IMR-90 (cell line): ENCODE data around the gene ABHD12.

ENCODE experiments used
- BHLHE40 ChIP-seq: fragments of 150-350 bp; IDR thresholded peaks from 2 replicates; pipeline ENCODE4 v1.6.1; 2016; ENCODE audit warnings: mild to moderate bottlenecking, low read depth, low read length
- CEBPB ChIP-seq: IDR thresholded peaks from 2 replicates; pipeline ENCODE4 v1.6.1; 2012; ENCODE audit warnings: low read depth, low read length, improper control_type of control experiment
- CHD1 ChIP-seq: IDR thresholded peaks from 2 replicates; pipeline ENCODE4 v1.6.1; 2012; ENCODE audit warnings: low read depth, low read length, improper control_type of control experiment
- FOS ChIP-seq: fragments of 150-350 bp; IDR thresholded peaks from 2 replicates; pipeline ENCODE4 v1.6.1; 2016; ENCODE audit warnings: low read depth, low read length
- MXI1 ChIP-seq: IDR thresholded peaks from 2 replicates; pipeline ENCODE4 v1.6.1; 2012; ENCODE audit warnings: low read depth, mild to moderate bottlenecking, low read length, moderate library complexity, borderline replicate concordance
- POLR2A ChIP-seq: IDR thresholded peaks from 2 replicates; pipeline ENCODE4 v1.6.1; 2012; ENCODE audit warnings: mild to moderate bottlenecking, low read depth, low read length
- RAD21 ChIP-seq: IDR thresholded peaks from 2 replicates; pipeline ENCODE4 v1.6.1; 2012; ENCODE audit warnings: low read length, improper control_type of control experiment
- SMC3 ChIP-seq: fragments of 150-350 bp; IDR thresholded peaks from 2 replicates; pipeline ENCODE4 v1.6.1; 2016; ENCODE audit warnings: low read depth, mild to moderate bottlenecking, antibody characterized with exemption, low read length, moderate library complexity
- TF ChIP-seq, protein P1 (sequence below): conservative IDR thresholded peaks from 2 replicates; pipeline ENCODE4 v1.5.1; 2012; ENCODE audit warnings: mild to moderate bottlenecking, low read depth, low read length, improper control_type of control experiment
- TF ChIP-seq, protein P2 (sequence below): fragments of 150-350 bp; IDR thresholded peaks from 2 replicates; pipeline ENCODE4 v1.6.1; 2017; ENCODE audit warnings: mild to moderate bottlenecking, antibody characterized with exemption, low read length, low read depth
- TF ChIP-seq, protein P3 (sequence below): fragments of 150-350 bp; IDR thresholded peaks from 2 replicates; pipeline ENCODE4 v1.6.1; 2016; ENCODE audit warnings: low read depth, mild to moderate bottlenecking, low read length, moderate library complexity, borderline replicate concordance

GRCh38 chr20:25304025-25304549 lies 86.5 kb downstream of the ABHD12 start:
- TF ChIP-seq MXI1: no peak
- TF ChIP-seq, protein P1, sequence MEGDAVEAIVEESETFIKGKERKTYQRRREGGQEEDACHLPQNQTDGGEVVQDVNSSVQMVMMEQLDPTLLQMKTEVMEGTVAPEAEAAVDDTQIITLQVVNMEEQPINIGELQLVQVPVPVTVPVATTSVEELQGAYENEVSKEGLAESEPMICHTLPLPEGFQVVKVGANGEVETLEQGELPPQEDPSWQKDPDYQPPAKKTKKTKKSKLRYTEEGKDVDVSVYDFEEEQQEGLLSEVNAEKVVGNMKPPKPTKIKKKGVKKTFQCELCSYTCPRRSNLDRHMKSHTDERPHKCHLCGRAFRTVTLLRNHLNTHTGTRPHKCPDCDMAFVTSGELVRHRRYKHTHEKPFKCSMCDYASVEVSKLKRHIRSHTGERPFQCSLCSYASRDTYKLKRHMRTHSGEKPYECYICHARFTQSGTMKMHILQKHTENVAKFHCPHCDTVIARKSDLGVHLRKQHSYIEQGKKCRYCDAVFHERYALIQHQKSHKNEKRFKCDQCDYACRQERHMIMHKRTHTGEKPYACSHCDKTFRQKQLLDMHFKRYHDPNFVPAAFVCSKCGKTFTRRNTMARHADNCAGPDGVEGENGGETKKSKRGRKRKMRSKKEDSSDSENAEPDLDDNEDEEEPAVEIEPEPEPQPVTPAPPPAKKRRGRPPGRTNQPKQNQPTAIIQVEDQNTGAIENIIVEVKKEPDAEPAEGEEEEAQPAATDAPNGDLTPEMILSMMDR: no peak
- TF ChIP-seq POLR2A: no peak
- TF ChIP-seq CEBPB: no peak
- TF ChIP-seq, protein P2, sequence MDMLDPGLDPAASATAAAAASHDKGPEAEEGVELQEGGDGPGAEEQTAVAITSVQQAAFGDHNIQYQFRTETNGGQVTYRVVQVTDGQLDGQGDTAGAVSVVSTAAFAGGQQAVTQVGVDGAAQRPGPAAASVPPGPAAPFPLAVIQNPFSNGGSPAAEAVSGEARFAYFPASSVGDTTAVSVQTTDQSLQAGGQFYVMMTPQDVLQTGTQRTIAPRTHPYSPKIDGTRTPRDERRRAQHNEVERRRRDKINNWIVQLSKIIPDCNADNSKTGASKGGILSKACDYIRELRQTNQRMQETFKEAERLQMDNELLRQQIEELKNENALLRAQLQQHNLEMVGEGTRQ: no peak
- TF ChIP-seq, protein P3, sequence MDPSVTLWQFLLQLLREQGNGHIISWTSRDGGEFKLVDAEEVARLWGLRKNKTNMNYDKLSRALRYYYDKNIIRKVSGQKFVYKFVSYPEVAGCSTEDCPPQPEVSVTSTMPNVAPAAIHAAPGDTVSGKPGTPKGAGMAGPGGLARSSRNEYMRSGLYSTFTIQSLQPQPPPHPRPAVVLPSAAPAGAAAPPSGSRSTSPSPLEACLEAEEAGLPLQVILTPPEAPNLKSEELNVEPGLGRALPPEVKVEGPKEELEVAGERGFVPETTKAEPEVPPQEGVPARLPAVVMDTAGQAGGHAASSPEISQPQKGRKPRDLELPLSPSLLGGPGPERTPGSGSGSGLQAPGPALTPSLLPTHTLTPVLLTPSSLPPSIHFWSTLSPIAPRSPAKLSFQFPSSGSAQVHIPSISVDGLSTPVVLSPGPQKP: no peak
- TF ChIP-seq SMC3: no peak
- no peak for TF ChIP-seq CHD1
- no peak for TF ChIP-seq BHLHE40
- TF ChIP-seq RAD21: no peak
- no peak for TF ChIP-seq FOS
